Left ventricle myocardium inferior (tissue), 1 donor: Measurements from ENCODE around the gene PLCB1. TPM values are rescaled to one million over a fixed set of nuclear protein-coding genes. Genes with fewer than 3 reads are reported as not detected.

Experiments
- DNase-seq: peaks from one replicate; pipeline ENCODE4 v3.0.0-alpha.2; 2020
- H3K27ac ChIP-seq: fragments of 200-600 bp; replicated peaks from 2 replicates; pipeline ENCODE4 v1.8.0; 2021
- H3K27me3 ChIP-seq: fragments of 200-600 bp; 2 replicates; pipeline ENCODE4 v1.8.0; 2021; ENCODE audit warnings: low read depth
- H3K36me3 ChIP-seq: fragments of 200-600 bp; 2 replicates; pipeline ENCODE4 v1.8.0; 2021
- H3K4me1 ChIP-seq: fragments of 200-600 bp; 2 replicates; pipeline ENCODE4 v1.8.0; 2021
- H3K4me3 ChIP-seq: fragments of 200-600 bp; 2 replicates; pipeline ENCODE4 v1.8.0; 2021; ENCODE audit warnings: mild to moderate bottlenecking, moderate library complexity
- H3K9me3 ChIP-seq: fragments of 200-600 bp; replicated peaks from 2 replicates; pipeline ENCODE4 v1.8.0; 2021
- CTCF ChIP-seq: fragments of 200-600 bp; IDR thresholded peaks from 2 replicates; pipeline ENCODE4 v1.8.0; 2021; ENCODE audit warnings: antibody characterized with exemption, mild to moderate bottlenecking, borderline replicate concordance
- intact Hi-C: fragments of 100-400 bp; cut with micrococcal nuclease; formaldehyde crosslinking; loops from one replicate; pipeline ENCODE4 v1.11.0; 2022
- total RNA-seq: library from RNA; stranded (reverse); fragmentation: NEBNext Ultra II Directional; extraction: Animal tissue kit (Norgen Biotek cat#: 25700); gene quantifications from one replicate; pipeline ENCODE4 v1.2.1, GENCODE V29; 2021
- donor health status: DM: no; HTN: yes; CAD: no; lungs with severe emphysema.

PLCB1 gene
- total RNA-seq, 1 donor from 2014 or later, result 6.0 TPM

- no peaks in the 10 kb centered on the region for H3K27me3 ChIP-seq
- no peak for TF ChIP-seq CTCF
These were observed 383.9 kb downstream of the PLCB1 start for GRCh38 chr20:8515810-8516435.

GRCh38 chr20:8518878-8519277 lies 386.8 kb downstream of the PLCB1 start:
- Histone ChIP-seq H3K27me3 (no peaks in the 10 kb centered on the region), H3K36me3 (no peaks in the 10 kb centered on the region), H3K4me1 (peaks cover 8% of the 10 kb centered on the region), H3K4me3 (no peak overlapping the region), H3K9me3 (no peaks in the 10 kb centered on the region), H3K27ac (no peak overlapping the region)
- DNase-seq, result no peak
- no peak for TF ChIP-seq CTCF
- intact Hi-C loops, result no loop called here

More at GRCh38 chr20:8515810-8516435, 383.9 kb downstream of the PLCB1 start:
- Histone ChIP-seq H3K4me3 (no peak overlapping the region), H3K36me3 (no peaks in the 10 kb centered on the region), H3K27ac (no peak overlapping the region), H3K4me1 (peaks cover 8% of the 10 kb centered on the region), H3K9me3 (no peaks in the 10 kb centered on the region)
- intact Hi-C loops, result no loop called here
- no peak for DNase-seq

- Histone ChIP-seq H3K4me1 (peaks cover 12% of the 10 kb centered on the region), H3K27me3 (no peaks in the 10 kb centered on the region), H3K36me3 (no peaks in the 10 kb centered on the region), H3K4me3 (no peak overlapping the region), H3K9me3 (no peaks in the 10 kb centered on the region), H3K27ac (no peak overlapping the region)
- no peak for DNase-seq
- intact Hi-C loops, result no loop called here
- no peak for TF ChIP-seq CTCF
These were observed 387.8 kb downstream of the PLCB1 start for GRCh38 chr20:8519887-8520286.

- no peak overlapping the region for H3K27ac ChIP-seq
- no peak for TF ChIP-seq CTCF
- intact Hi-C loops, result no loop called here
These were observed 390.1 kb downstream of the PLCB1 start for GRCh38 chr20:8522168-8522567.

GRCh38 chr20:8523684-8524083 lies 391.6 kb downstream of the PLCB1 start:
- TF ChIP-seq CTCF, result no peak
- Histone ChIP-seq H3K9me3 (no peaks in the 10 kb centered on the region), H3K36me3 (no peaks in the 10 kb centered on the region), H3K4me1 (peaks cover 11% of the 10 kb centered on the region), H3K27ac (no peak overlapping the region), H3K4me3 (no peak overlapping the region), H3K27me3 (no peaks in the 10 kb centered on the region)
- intact Hi-C loops, result no loop called here
- DNase-seq, result no peak

More at GRCh38 chr20:8522168-8522567, 390.1 kb downstream of the PLCB1 start:
- peaks cover 12% of the 10 kb centered on the region for H3K4me1 ChIP-seq
- no peaks in the 10 kb centered on the region for H3K9me3 ChIP-seq
- no peak overlapping the region for H3K4me3 ChIP-seq
- H3K27me3 ChIP-seq, result no peaks in the 10 kb centered on the region
- no peaks in the 10 kb centered on the region for H3K36me3 ChIP-seq
- no peak for DNase-seq
